ENCODE measurements around the gene STK17A. TPM values are rescaled to one million over a fixed set of nuclear protein-coding genes. Genes with fewer than 3 reads are reported as not detected.
"Not testable (repeated sequence)": the region's sequence is repeated elsewhere in the genome, so short reads cannot be mapped to it uniquely, and the experiment has no call there.

STK17A gene
- total RNA-seq, 1 experiment from 2014 or later, result 47.0 TPM

DNA sequence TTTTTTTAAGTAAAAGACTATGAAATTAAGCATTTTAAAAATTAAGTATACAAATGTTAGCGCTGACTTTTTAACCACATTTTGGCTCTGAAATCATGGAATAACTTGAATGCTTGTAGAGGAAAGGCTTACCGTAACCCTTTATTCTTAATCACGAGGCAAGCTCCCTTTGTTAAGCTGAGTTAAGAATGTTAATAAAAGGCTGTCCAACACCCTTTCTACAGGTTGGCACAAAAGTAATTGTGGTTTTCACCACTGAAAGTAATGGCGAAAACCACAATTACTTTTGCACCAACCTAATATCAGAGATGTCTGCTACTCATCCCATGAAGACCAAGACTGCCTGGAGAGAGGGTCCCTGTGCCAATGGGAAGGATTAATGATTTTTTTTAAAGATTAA lies 70.6 kb downstream of the STK17A start:
- no peak for DNase-seq (ENCODE audit: low read depth in 1 of 2, low spot score in 2 of 2)
- H3K27ac ChIP-seq, result no peak overlapping the region

DNA sequence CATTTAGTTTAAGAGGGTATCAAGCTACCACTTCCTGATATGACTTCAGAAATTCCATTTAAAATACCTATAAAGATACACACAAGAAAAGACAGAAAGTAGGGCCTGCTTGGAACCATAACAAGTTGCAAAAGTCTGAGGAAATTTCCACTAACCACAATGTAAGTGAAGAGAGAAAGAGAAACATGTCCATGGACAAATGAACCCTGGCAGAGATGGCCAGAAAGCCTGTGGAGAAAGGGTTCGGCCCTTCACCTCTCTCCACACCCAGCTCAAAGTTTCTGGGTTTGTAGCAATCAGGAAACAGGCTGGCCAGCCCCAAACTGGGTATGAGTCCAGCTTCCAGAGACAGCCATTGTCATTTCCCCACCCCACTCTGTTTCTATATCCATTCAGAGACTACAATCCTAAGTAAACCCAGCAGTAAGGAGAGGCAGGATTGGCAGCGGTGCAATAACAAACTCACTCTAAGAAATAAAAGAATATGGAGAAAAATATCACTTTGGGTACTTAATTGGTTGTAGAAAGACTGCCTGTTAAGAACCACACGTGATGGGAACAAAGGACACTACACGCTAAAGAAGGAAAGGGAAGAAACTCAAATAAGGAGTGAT lies 71.1 kb downstream of the STK17A start:
- Histone ChIP-seq H3K4me1 (replicated peaks) (peaks cover 36% of the 10 kb centered on the region), H3K36me3 (peaks cover 10% of the 10 kb centered on the region), H3K27me3 (replicated peaks) (no peaks in the 10 kb centered on the region), H3K9me3 (replicated peaks) (no peaks in the 10 kb centered on the region), H3K27ac (no peak overlapping the region), H3K4me3 (no peak overlapping the region)
- DNase-seq (ENCODE audit: low read depth in 1 of 2, low spot score in 2 of 2), result no peak

More for the DNA sequence above, 70.6 kb downstream of the STK17A start:
- H3K36me3 ChIP-seq, result peaks cover 6% of the 10 kb centered on the region
- no peaks in the 10 kb centered on the region for H3K27me3 ChIP-seq (replicated peaks)
- peaks cover 36% of the 10 kb centered on the region for H3K4me1 ChIP-seq (replicated peaks)
- H3K9me3 ChIP-seq (replicated peaks), result no peaks in the 10 kb centered on the region
- no peak overlapping the region for H3K4me3 ChIP-seq

GRCh38 chr7:43655584-43655983 lies 72.7 kb downstream of the STK17A start:
- Histone ChIP-seq H3K27me3 (replicated peaks) (no peaks in the 10 kb centered on the region), H3K36me3 (peaks cover 10% of the 10 kb centered on the region), H3K27ac (no peak overlapping the region), H3K9me3 (replicated peaks) (no peaks in the 10 kb centered on the region), H3K4me1 (replicated peaks) (peaks cover 36% of the 10 kb centered on the region), H3K4me3 (no peak overlapping the region)
- DNase-seq (ENCODE audit: low read depth in 1 of 2, low spot score in 2 of 2), result no peak

- no peaks in the 10 kb centered on the region for H3K9me3 ChIP-seq (replicated peaks)
- H3K27ac ChIP-seq, result no peak overlapping the region
- H3K4me3 ChIP-seq, result no peak overlapping the region
- H3K27me3 ChIP-seq (replicated peaks), result no peaks in the 10 kb centered on the region
- peaks cover 27% of the 10 kb centered on the region for H3K4me1 ChIP-seq (replicated peaks)
- H3K36me3 ChIP-seq, result peaks cover 10% of the 10 kb centered on the region
- no peak for DNase-seq (ENCODE audit: low read depth in 1 of 2, low spot score in 2 of 2)
Measured at GRCh38 chr7:43656997-43657396, 74.1 kb downstream of the STK17A start.

DNA sequence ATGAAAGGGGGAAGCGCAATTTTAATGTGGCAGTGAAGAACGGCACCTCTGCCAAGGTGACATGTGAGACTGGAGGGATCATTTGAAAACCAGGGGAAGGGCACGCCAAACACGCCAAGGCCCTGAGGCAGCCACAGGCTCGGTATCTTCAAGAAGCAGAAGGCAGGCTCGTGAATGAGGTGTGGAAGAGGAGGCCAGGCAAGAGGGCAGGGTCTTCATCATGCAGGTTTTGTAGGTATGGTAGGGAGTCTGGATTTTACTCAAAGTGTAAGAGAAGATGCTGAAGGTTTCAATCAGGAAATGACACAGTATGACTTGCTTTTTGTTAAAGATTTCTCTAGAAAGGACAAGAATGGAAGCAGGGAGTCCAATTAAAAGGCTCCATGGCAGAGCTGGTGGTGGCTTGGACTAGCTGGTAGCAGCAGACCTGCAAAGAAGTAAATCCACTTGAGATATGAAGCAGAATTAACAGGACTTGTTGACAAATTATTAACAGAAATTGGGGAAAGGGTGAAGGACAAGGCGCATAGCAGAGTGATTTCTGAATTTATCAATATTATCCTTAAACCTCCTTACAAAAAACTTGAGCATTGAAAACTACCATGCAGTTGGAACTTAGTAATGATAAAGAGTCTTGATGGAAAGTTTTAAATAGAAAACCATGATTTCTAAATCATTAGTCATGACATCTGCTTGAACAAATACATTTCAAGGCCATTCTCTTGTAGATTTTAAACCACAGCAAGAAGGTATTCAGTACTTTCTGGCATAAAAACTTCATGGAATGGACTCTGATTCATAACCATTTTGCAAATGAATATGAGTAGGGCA lies 76.0 kb downstream of the STK17A start:
- Histone ChIP-seq H3K4me1 (replicated peaks) (peaks cover 27% of the 10 kb centered on the region), H3K27ac (peak overlapping the region; percentile 71), H3K36me3 (peaks cover 10% of the 10 kb centered on the region), H3K9me3 (replicated peaks) (no peaks in the 10 kb centered on the region), H3K4me3 (no peak overlapping the region), H3K27me3 (replicated peaks) (no peaks in the 10 kb centered on the region)
- peak in 1 of 2 experiments; percentile 52 for DNase-seq (ENCODE audit: low read depth in 1 of 2, low spot score in 2 of 2)

DNA sequence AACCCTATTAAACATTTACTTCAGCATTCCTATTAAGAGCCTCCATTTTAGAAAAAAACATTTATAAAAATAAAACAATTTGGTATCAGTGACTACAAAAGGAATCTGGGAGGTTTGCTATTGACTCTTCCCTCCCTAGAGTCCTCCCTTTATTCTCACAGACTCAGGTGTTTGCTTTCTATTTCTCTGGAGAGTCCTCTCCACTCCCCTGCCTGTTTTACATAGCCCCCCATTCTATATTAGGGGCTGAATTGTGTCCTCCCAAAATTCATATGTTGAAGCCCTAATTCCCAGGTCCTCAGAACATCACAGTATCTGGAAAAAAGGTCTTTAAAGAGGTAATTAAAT lies 76.6 kb downstream of the STK17A start:
- Histone ChIP-seq H3K4me3 (no peak overlapping the region), H3K4me1 (replicated peaks) (peaks cover 27% of the 10 kb centered on the region), H3K36me3 (peaks cover 10% of the 10 kb centered on the region), H3K27ac (peak overlapping the region; percentile 71; the same call in 1 of the 2 replicates), H3K27me3 (replicated peaks) (no peaks in the 10 kb centered on the region), H3K9me3 (replicated peaks) (no peaks in the 10 kb centered on the region)
- no peak for DNase-seq (ENCODE audit: low read depth in 1 of 2, low spot score in 2 of 2)

GRCh38 chr7:43660141-43660540 lies 77.2 kb downstream of the STK17A start:
- H3K36me3 ChIP-seq, result peaks cover 10% of the 10 kb centered on the region
- H3K4me3 ChIP-seq, result no peak overlapping the region
- no peak overlapping the region for H3K27ac ChIP-seq
- DNase-seq (ENCODE audit: low read depth in 1 of 2, low spot score in 2 of 2), result no peak
- H3K27me3 ChIP-seq (replicated peaks), result no peaks in the 10 kb centered on the region
- peaks cover 27% of the 10 kb centered on the region for H3K4me1 ChIP-seq (replicated peaks)
- H3K9me3 ChIP-seq (replicated peaks), result no peaks in the 10 kb centered on the region

GRCh38 chr7:43664681-43665080 lies 81.8 kb downstream of the STK17A start:
- Histone ChIP-seq H3K4me3 (no peak overlapping the region), H3K9me3 (replicated peaks) (no peaks in the 10 kb centered on the region), H3K27me3 (replicated peaks) (no peaks in the 10 kb centered on the region), H3K27ac (no peak overlapping the region), H3K4me1 (replicated peaks) (peaks cover 13% of the 10 kb centered on the region), H3K36me3 (no peaks in the 10 kb centered on the region)
- no peak for DNase-seq (ENCODE audit: low read depth in 1 of 2, low spot score in 2 of 2)

DNA sequence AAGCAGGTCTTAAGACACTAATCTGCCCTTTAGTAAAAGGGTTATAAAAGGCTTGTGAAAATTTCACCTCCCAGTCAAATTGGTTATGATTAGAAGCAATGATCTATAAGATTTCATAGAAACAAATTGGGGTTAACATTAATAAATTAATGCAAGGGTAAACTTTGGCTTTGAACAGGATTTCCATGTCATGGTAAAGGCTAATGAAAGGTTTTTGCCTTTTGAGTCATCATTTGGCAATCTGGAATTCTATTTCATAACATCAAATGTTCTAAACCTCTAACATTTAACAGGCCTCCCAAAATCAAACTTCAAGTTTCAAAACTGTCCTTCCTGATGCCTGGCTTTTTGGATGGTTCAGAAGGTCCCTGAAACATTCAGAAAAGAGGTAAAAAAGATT lies 84.0 kb downstream of the STK17A start:
- DNase-seq (ENCODE audit: low read depth in 1 of 2, low spot score in 2 of 2), result no peak
- H3K27ac ChIP-seq, result no peak overlapping the region

DNA sequence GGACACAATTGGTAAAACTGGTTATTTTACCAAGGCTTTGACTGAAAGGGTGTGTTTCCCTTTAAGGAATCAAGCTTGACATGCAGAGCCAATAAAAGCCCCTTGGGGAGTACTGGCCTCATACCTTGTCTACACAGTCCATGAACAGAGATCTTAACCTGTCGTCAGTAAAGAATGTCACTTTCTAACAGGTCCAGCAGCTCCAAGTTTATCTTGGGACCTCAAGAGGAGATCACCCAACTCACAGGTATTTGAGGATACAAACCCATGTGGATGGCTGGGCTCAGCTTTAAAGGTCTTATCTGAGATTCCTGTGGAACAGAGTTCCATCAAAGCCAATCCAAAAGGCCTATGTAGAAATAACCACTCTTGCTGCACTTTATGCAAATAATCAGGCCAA lies 85.1 kb downstream of the STK17A start:
- DNase-seq (ENCODE audit: low read depth in 1 of 2, low spot score in 2 of 2), result no peak
- Histone ChIP-seq H3K4me1 (replicated peaks) (no peaks in the 10 kb centered on the region), H3K4me3 (no peak overlapping the region), H3K27me3 (replicated peaks) (no peaks in the 10 kb centered on the region), H3K9me3 (replicated peaks) (0 out of 2 replicates have a peak, but pooled peaks cover 3% of the 10 kb centered on the region), H3K36me3 (no peaks in the 10 kb centered on the region; the same call in 1 of the 2 replicates), H3K27ac (no peak overlapping the region)

More for the DNA sequence above, 84.0 kb downstream of the STK17A start:
- no peaks in the 10 kb centered on the region for H3K9me3 ChIP-seq (replicated peaks)
- H3K4me1 ChIP-seq (replicated peaks), result no peaks in the 10 kb centered on the region
- H3K36me3 ChIP-seq, result no peaks in the 10 kb centered on the region; the same call in 1 of the 2 replicates
- no peaks in the 10 kb centered on the region for H3K27me3 ChIP-seq (replicated peaks)
- H3K4me3 ChIP-seq, result no peak overlapping the region

- peaks cover 7% of the 10 kb centered on the region for H3K4me1 ChIP-seq (replicated peaks)
- DNase-seq (ENCODE audit: low read depth in 1 of 2, low spot score in 2 of 2), result no peak
- no peaks in the 10 kb centered on the region; the same call in 1 of the 2 replicates for H3K36me3 ChIP-seq
- no peak overlapping the region for H3K27ac ChIP-seq
- H3K4me3 ChIP-seq, result no peak overlapping the region
- H3K9me3 ChIP-seq (replicated peaks), result 0 out of 2 replicates have a peak, but pooled peaks cover 3% of the 10 kb centered on the region
- H3K27me3 ChIP-seq (replicated peaks), result no peaks in the 10 kb centered on the region
Measured at GRCh38 chr7:43669286-43670081, 86.6 kb downstream of the STK17A start.

DNA sequence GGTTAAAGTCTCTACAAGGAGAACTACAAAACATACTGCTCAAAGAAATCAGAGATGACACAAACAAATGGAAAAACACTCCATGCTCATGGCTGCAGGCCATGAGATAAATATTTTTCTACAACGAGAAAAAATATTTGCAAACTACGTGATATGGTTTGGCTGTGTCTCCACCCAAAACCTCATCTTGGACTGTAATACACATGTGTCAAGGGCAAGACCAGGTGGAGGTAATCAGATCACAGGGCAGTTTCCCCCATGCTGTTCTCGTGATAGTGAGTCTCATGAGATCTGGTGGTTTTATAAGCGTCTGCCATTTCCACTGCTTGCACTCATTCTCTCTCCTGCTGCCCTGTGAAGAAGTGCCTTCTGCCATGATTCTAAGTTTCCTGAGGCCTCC lies 88.6 kb downstream of the STK17A start:
- DNase-seq (ENCODE audit: low read depth in 1 of 2, low spot score in 2 of 2), result no peak
- Histone ChIP-seq H3K4me1 (replicated peaks) (peaks cover 13% of the 10 kb centered on the region), H3K27ac (no peak overlapping the region), H3K9me3 (replicated peaks) (0 out of 2 replicates have a peak, but pooled peaks cover 3% of the 10 kb centered on the region), H3K36me3 (no peaks in the 10 kb centered on the region; the same call in 1 of the 2 replicates), H3K4me3 (no peak overlapping the region), H3K27me3 (replicated peaks) (no peaks in the 10 kb centered on the region)

DNA sequence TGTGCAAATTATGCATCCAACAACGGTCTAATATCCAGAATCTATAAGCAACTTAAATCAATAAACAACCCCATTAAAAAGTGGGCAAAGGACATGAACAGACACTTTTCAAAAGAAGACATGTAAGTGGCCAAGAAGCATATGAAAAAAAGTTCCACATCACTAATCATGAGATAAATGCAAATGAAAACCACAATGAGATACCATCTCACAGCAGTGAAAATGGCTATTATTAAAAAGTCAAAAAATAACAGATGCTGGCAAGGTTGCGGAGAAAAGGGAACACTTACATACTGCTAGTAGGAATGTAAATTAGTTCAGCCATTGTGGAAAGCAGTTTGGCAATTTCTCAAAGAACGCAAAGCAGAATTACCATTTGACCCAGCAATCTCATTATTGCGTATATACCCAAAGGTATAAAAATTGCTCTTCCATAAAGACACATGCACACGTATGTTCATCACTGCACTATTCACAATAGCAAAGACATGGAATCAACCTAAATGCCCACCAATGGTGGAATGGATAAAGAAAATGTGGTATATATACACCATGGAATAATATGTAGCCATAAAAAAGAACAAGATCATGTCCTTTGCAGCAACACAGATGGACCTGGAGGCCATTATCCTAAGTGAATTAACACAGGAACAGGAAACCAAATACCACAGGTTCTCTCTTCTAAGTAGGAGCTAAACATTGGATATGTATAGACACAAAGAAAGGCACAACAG lies 90.5 kb downstream of the STK17A start:
- H3K9me3 ChIP-seq (replicated peaks); H3K27me3 ChIP-seq (replicated peaks); DNase-seq (ENCODE audit: low read depth in 1 of 2, low spot score in 2 of 2); H3K4me3 ChIP-seq; H3K36me3 ChIP-seq; H3K27ac ChIP-seq: not testable (repeated sequence)
- H3K4me1 ChIP-seq (replicated peaks), result peaks cover 13% of the 10 kb centered on the region
